H1 (cell line): Measurements from ENCODE around the gene CDKN2B. TPM values are rescaled to one million over a fixed set of nuclear protein-coding genes. Genes with fewer than 3 reads are reported as not detected.

ENCODE experiments used
- CTCF ChIA-PET: fragments of 300-600 bp; sonication (Branson Sonifier 250); formaldehyde crosslinking; loops from one replicate; lab custom pipeline; 2021; ENCODE audit not compliant: partially characterized antibody; lab: Charles Lee
- POLR2A ChIA-PET: fragments of 300-600 bp; sonication (Branson Sonifier 250); formaldehyde crosslinking; loops from one replicate; lab custom pipeline; 2021; ENCODE audit warnings: inconsistent platforms; ENCODE audit not compliant: partially characterized antibody; lab: Charles Lee
- DNase-seq, 2 experiments: peaks; one replicate each; pipeline versions ENCODE4 v3.0.0 to v3.0.0-alpha.2; 2010 to 2022; ENCODE audit warnings: low spot score in 2 of 2, low read depth in 1 of 2, mixed read lengths in 1 of 2
- FAIRE-seq: peaks from 2 replicates; lab custom pipeline; 2011; peaks lifted over from hg19 to GRCh38; lab: Jason Lieb, UNC
- H2AFZ ChIP-seq: 2 replicates; pipeline ENCODE4 v1.8.1; 2012; ENCODE audit warnings: low read length, inconsistent platforms
- H2AK5ac ChIP-seq: 2 replicates; pipeline ENCODE4 v1.6.1; 2013; ENCODE audit warnings: low read depth, low read length
- H2BK120ac ChIP-seq: replicated peaks from 2 replicates; pipeline ENCODE3; 2013; ENCODE audit warnings: low read depth, low read length, inconsistent platforms
- H2BK12ac ChIP-seq: 2 replicates; pipeline ENCODE4 v1.6.1; 2013; ENCODE audit warnings: low read depth, low read length
- H2BK15ac ChIP-seq: 2 replicates; pipeline ENCODE4 v1.6.1; 2013; ENCODE audit warnings: low read length
- H2BK20ac ChIP-seq: 2 replicates; pipeline ENCODE4 v1.6.1; 2013; ENCODE audit warnings: low read length
- H2BK5ac ChIP-seq: 2 replicates; pipeline ENCODE4 v1.6.1; 2013; ENCODE audit warnings: low read depth, low read length
- H3K14ac ChIP-seq: 2 replicates; pipeline ENCODE4 v1.6.1; 2013; ENCODE audit warnings: inconsistent platforms; ENCODE audit not compliant: insufficient read length
- H3K18ac ChIP-seq: 2 replicates; pipeline ENCODE4 v1.6.1; 2013; ENCODE audit warnings: low read length; ENCODE audit errors: extremely low read depth
- H3K23ac ChIP-seq: 2 replicates; pipeline ENCODE4 v1.6.1; 2013; ENCODE audit warnings: inconsistent platforms; ENCODE audit not compliant: insufficient read length
- H3K23me2 ChIP-seq: 2 replicates; pipeline ENCODE4 v1.6.1; 2013; ENCODE audit warnings: low read depth, low read length
- H3K27ac ChIP-seq: 2 replicates; pipeline ENCODE4 v1.6.1; 2011; ENCODE audit warnings: low read depth, low read length, inconsistent platforms
- H3K27me3 ChIP-seq, 4 experiments: replicated peaks in 1 of 4; 1 replicate in 1 of 4; 2 replicates in 3 of 4; pipeline versions ENCODE4 v1.6.1 to v1.8.1; 2011 to 2013; ENCODE audit warnings: low read length in 3 of 4, mild to moderate bottlenecking in 3 of 4, inconsistent platforms in 2 of 4, mixed read lengths in 2 of 4, moderate library complexity in 1 of 4; ENCODE audit not compliant: control insufficient read depth in 3 of 4, insufficient read depth in 3 of 4; ENCODE audit errors: extremely low read depth in 1 of 4
- H3K36me3 ChIP-seq, 4 experiments: 2 replicates each; pipeline versions ENCODE4 v1.6.1 to v1.8.1; 2011 to 2013; ENCODE audit warnings: mild to moderate bottlenecking in 4 of 4, low read length in 3 of 4, moderate library complexity in 2 of 4, control low read depth in 1 of 4, inconsistent platforms in 1 of 4; ENCODE audit not compliant: insufficient read depth in 4 of 4, control insufficient read depth in 2 of 4
- H3K4ac ChIP-seq: replicated peaks from 2 replicates; pipeline ENCODE3; 2013; ENCODE audit warnings: low read length, low read depth, mixed read lengths, inconsistent platforms; ENCODE audit not compliant: insufficient read length
- H3K4me1 ChIP-seq, 4 experiments: replicated peaks in 1 of 4; 1 replicate in 1 of 4; 2 replicates in 3 of 4; pipeline versions ENCODE4 v1.6.1 to v1.8.1; 2011 to 2013; ENCODE audit warnings: low read length in 3 of 4, inconsistent platforms in 2 of 4, mixed read lengths in 1 of 4; ENCODE audit not compliant: insufficient read depth in 4 of 4, control insufficient read depth in 3 of 4
- H3K4me2 ChIP-seq, 2 experiments: 2 replicates each; pipeline versions ENCODE4 v1.6.1 to v1.8.1; 2011 to 2013; ENCODE audit warnings: low read depth in 2 of 2, low read length in 2 of 2, control low read depth in 1 of 2, inconsistent platforms in 1 of 2, mild to moderate bottlenecking in 1 of 2; ENCODE audit not compliant: insufficient read depth in 1 of 2
- H3K4me3 ChIP-seq, 4 experiments: fragments of 200-600, 300-600 bp in 1 of 4; sonication (generic), shearing (Covaris generic), sonication (Bioruptor Twin) in 1 of 4; 2 replicates each; pipeline versions ENCODE4 v1.5.1 to v1.8.1; 2011 to 2016; ENCODE audit warnings: low read length in 4 of 4, low read depth in 3 of 4, control low read depth in 2 of 4, inconsistent platforms in 2 of 4, mild to moderate bottlenecking in 2 of 4, mixed read lengths in 1 of 4, moderate library complexity in 1 of 4; ENCODE audit not compliant: insufficient read depth in 2 of 4; ENCODE audit errors: extremely low read depth in 1 of 4
- H3K56ac ChIP-seq: replicated peaks from 2 replicates; pipeline ENCODE3; 2013; ENCODE audit warnings: low read depth, mild to moderate bottlenecking, mixed read lengths, low read length, inconsistent platforms; ENCODE audit not compliant: insufficient read length
- H3K79me1 ChIP-seq: 2 replicates; pipeline ENCODE4 v1.6.1; 2013; ENCODE audit warnings: low read depth, low read length, control low read depth
- H3K79me2 ChIP-seq, 2 experiments: 2 replicates each; pipeline versions ENCODE4 v1.6.1 to v1.8.1; 2012 to 2013; ENCODE audit warnings: low read length in 2 of 2, mild to moderate bottlenecking in 2 of 2, inconsistent platforms in 1 of 2; ENCODE audit not compliant: insufficient read depth in 2 of 2, control insufficient read depth in 1 of 2
- H3K9ac ChIP-seq, 4 experiments: replicated peaks in 1 of 4; 1 replicate in 1 of 4; 2 replicates in 3 of 4; pipeline versions ENCODE4 v1.6.1 to v1.8.1; 2011 to 2013; ENCODE audit warnings: low read depth in 3 of 4, low read length in 3 of 4, control low read depth in 2 of 4, mild to moderate bottlenecking in 2 of 4, moderate library complexity in 2 of 4, inconsistent platforms in 1 of 4; ENCODE audit errors: extremely low read depth in 1 of 4
- H3K9me3 ChIP-seq, 2 experiments: 2 replicates each; pipeline versions ENCODE4 v1.6.1 to v1.8.1; 2012 to 2013; ENCODE audit warnings: mild to moderate bottlenecking in 2 of 2, moderate library complexity in 2 of 2, control low read depth in 1 of 2, inconsistent platforms in 1 of 2, low read depth in 1 of 2, low read length in 1 of 2, mixed read lengths in 1 of 2; ENCODE audit not compliant: insufficient read depth in 2 of 2
- H4K20me1 ChIP-seq, 2 experiments: replicated peaks in 1 of 2; 2 replicates each; pipeline versions ENCODE3 to v1.8.1; 2011 to 2013; ENCODE audit warnings: inconsistent platforms in 2 of 2, low read length in 2 of 2, mild to moderate bottlenecking in 1 of 2; ENCODE audit not compliant: insufficient read depth in 2 of 2, control insufficient read depth in 1 of 2
- H4K5ac ChIP-seq: 2 replicates; pipeline ENCODE4 v1.6.1; 2013; ENCODE audit warnings: low read length, low read depth, mixed read lengths, inconsistent platforms; ENCODE audit not compliant: insufficient read length
- H4K8ac ChIP-seq: 2 replicates; pipeline ENCODE4 v1.8.0; 2013; ENCODE audit warnings: mild to moderate bottlenecking, moderate library complexity, low read length, inconsistent platforms; ENCODE audit not compliant: insufficient read depth; ENCODE audit errors: extremely low read depth
- H4K91ac ChIP-seq: replicated peaks from 2 replicates; pipeline ENCODE3; 2013; ENCODE audit warnings: low read length, mixed read lengths, inconsistent platforms; ENCODE audit not compliant: insufficient read length
- BACH1 ChIP-seq: IDR thresholded peaks from 2 replicates; pipeline ENCODE4 v1.6.1; 2012; ENCODE audit warnings: low read length, improper control_type of control experiment
- RBBP5 ChIP-seq: IDR thresholded peaks from 2 replicates; pipeline ENCODE4 v1.7.1; 2012; ENCODE audit warnings: low read depth, mild to moderate bottlenecking, inconsistent platforms, low read length, moderate library complexity, borderline replicate concordance
- RNF2 ChIP-seq: fragments of 200-900, 300-1000 bp; sonication (generic); IDR thresholded peaks from 2 replicates; pipeline ENCODE4 v1.7.1; 2016; ENCODE audit warnings: borderline replicate concordance, low read depth, mild to moderate bottlenecking, antibody characterized with exemption, low read length; ENCODE audit not compliant: poor library complexity, severe bottlenecking; ENCODE audit errors: missing control alignments
- SIN3A ChIP-seq, 2 experiments: IDR thresholded peaks in 1 of 2; conservative IDR thresholded peaks in 1 of 2; 2 replicates each; pipeline ENCODE4 v1.6.1; 2011 to 2012; ENCODE audit warnings: low read length in 2 of 2, improper control_type of control experiment in 1 of 2, low read depth in 1 of 2, mild to moderate bottlenecking in 1 of 2
- TBP ChIP-seq: IDR thresholded peaks from 2 replicates; pipeline ENCODE4 v1.6.1; 2011; ENCODE audit warnings: low read depth, low read length, improper control_type of control experiment
- WGBS, 2 experiments: shearing (Covaris generic) in 1 of 2; methylation state at CpG; one replicate each; pipeline versions ENCODE4 v1.1.6 to v1.1.7; 2013 to 2015; ENCODE audit warnings: low lambda C conversion rate in 2 of 2, mixed read lengths in 2 of 2, inconsistent platforms in 1 of 2, low coverage in 1 of 2, missing lambda C conversion rate in 1 of 2; ENCODE audit not compliant: insufficient replicate concordance in 2 of 2, insufficient coverage in 1 of 2, insufficient read length in 1 of 2; ENCODE audit errors: extremely low coverage in 1 of 2, missing lambda C conversion rate in 1 of 2; 5-methylcytosine and 5-hydroxymethylcytosine counted together
- polyA plus RNA-seq, 7 experiments: library from polyadenylated mRNA; depleted of rRNA in 3 of 7; stranded (reverse) in 5 of 7; unstranded in 2 of 7; fragments of >200 nt in 5 of 7; fragments of 200-250 nt in 2 of 7; gene quantifications; 1 replicate in 5 of 7; 2 replicates in 1 of 7; 4 replicates in 1 of 7; pipeline versions ENCODE4 v1.2.1 to v1.2.3, GENCODE V29; 2011 to 2013; ENCODE audit warnings: missing spikeins in 2 of 7, mixed read lengths in 2 of 7
- total RNA-seq: library from RNA; stranded (reverse); fragmentation: NEBNext Ultra II Directional; extraction: Animal tissue kit (Norgen Biotek cat#: 25700); gene quantifications from 2 replicates; pipeline ENCODE4 v1.2.1, GENCODE V29; 2021
- TF ChIP-seq, protein P1 (sequence below), 3 experiments: IDR thresholded peaks; 1 replicate in 2 of 3; 2 replicates in 1 of 3; pipeline versions ENCODE4 v1.5.1 to v1.6.1; 2011; ENCODE audit warnings: low read length in 3 of 3, mild to moderate bottlenecking in 3 of 3, inconsistent platforms in 2 of 3, low read depth in 1 of 3, moderate library complexity in 1 of 3; ENCODE audit not compliant: insufficient read depth in 1 of 3; ENCODE audit errors: control extremely low read depth in 1 of 3
- TF ChIP-seq, protein P2 (sequence below): IDR thresholded peaks from 2 replicates; pipeline ENCODE4 v1.6.1; 2011; ENCODE audit warnings: low read depth, mild to moderate bottlenecking, low read length; ENCODE audit not compliant: insufficient read depth

The CDKN2B gene
- total and polyA plus RNA-seq, 2 of the 8 experiments (the other 6 are each of a cell fraction or from before 2014, with no cell fraction given): 0.20 to 0.88 TPM

DNA sequence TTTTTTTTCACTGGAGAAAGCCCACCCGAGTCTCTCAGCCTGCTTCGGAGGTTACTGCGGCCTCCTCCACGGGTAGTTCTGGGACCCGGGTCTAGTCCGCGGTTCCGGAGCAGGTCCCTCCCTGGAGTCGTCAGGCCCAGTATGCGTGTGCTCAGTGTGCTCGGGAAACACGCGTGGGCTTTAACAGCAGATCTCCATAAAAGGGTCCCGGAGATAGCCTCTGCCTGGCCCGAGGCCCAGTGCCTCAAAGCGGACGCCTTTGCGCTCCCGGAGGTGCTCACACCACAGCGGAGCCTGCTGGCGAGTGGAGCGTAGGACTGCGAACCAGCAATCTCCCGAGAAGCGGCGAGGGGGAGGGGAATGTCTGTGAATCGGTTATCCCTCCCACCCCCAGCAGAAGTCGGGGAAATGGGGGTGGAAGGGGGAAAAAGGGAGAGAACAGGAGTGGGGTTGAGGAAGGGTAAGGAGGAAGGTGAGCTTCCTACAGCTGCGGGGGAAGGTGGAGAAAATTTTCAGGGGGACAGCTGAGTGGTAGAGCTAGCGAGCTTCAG is 43.6 kb downstream of the CDKN2B start:
- ChIA-PET POLR2A (interaction anchor here (0.8 kb wide), 1 partner anchor 11 kb away, joined by 4 read pairs; no protein-coding TSS in a partner anchor), CTCF (interaction anchor here (0.7 to 1.0 kb wide), 5 partner anchors 11 to 152 kb away, joined by 3 to 5 read pairs (median 4); no protein-coding TSS in a partner anchor)
- peak overlapping the region; percentile 61 to 64 for H3K4me2 ChIP-seq
- H3K14ac ChIP-seq: no peak overlapping the region
- H3K23ac ChIP-seq: no peak overlapping the region
- no peak overlapping the region for H3K9ac ChIP-seq
- H4K8ac ChIP-seq: peak overlapping the region; percentile 43; the same call in 1 of the 2 replicates
- WGBS, 2 experiments: 4% methylated on average over 29 of the region's 30 CpGs; no CpG with 5 or more reads in 1 of the 2 experiments
- H2BK15ac ChIP-seq: no peak overlapping the region
- no peaks in the 10 kb centered on the region for H3K79me2 ChIP-seq
- no peak overlapping the region for H2AK5ac ChIP-seq
- H3K4ac ChIP-seq: no peak overlapping the region
- H2BK120ac ChIP-seq: no peak overlapping the region
- H3K23me2 ChIP-seq: no peaks in the 10 kb centered on the region; the same call in 1 of the 2 replicates
- no peak overlapping the region for H4K5ac ChIP-seq
- peaks cover 60 to 79% (median 68%) of the 10 kb centered on the region in 4 experiments for H3K27me3 ChIP-seq
- peak overlapping the region in 3 of 4 experiments; percentile 28 to 54 (median 38); a peak in 7 of 8 replicates for H3K4me3 ChIP-seq
- DNase-seq: peak in 1 of 2 experiments; percentile 79
- FAIRE-seq: no peak
- H2BK5ac ChIP-seq: no peak overlapping the region
- peaks cover 11 to 30% of the 10 kb centered on the region in 2 experiments for H4K20me1 ChIP-seq
- no peak overlapping the region for H2BK12ac ChIP-seq
- peaks cover 0 to 8% (median 0%) of the 10 kb centered on the region in 4 experiments; a peak in 2 of 8 replicates for H3K36me3 ChIP-seq
- H2BK20ac ChIP-seq: no peak overlapping the region
- H3K9me3 ChIP-seq: 0 out of 4 replicates have a peak, but pooled peaks cover 0 to 3% of the 10 kb centered on the region in 2 experiments
- H3K4me1 ChIP-seq: peaks cover 7 to 16% (median 10%) of the 10 kb centered on the region in 4 experiments
- no peak overlapping the region for H3K27ac ChIP-seq
- H2AFZ ChIP-seq: no peak overlapping the region
- H4K91ac ChIP-seq: no peak overlapping the region
- 0 out of 2 replicates have a peak overlapping the region, but pooled peaks have one; percentile 42 for H3K18ac ChIP-seq
- no peak overlapping the region for H3K56ac ChIP-seq
- H3K79me1 ChIP-seq: no peaks in the 10 kb centered on the region
- TF ChIP-seq RNF2 (peak; percentile 23), RBBP5 (0 out of 2 replicates have a peak, but pooled peaks have one; percentile 41), TBP (0 out of 2 replicates have a peak, but pooled peaks have one; percentile 9), SIN3A (conservative IDR thresholded peaks at IDR 0.05 in 1 of 2, IDR thresholded peaks at IDR 0.05 in 1 of 2; ENCODE audit: low read depth in 1 of 2, low read length in 2 of 2) (0 out of 4 replicates have a peak, but pooled peaks of 1 of the 2 experiments have one; percentile 19), BACH1 (peak; percentile 26; the same call in 1 of the 2 replicates)
- TF ChIP-seq, protein P1, sequence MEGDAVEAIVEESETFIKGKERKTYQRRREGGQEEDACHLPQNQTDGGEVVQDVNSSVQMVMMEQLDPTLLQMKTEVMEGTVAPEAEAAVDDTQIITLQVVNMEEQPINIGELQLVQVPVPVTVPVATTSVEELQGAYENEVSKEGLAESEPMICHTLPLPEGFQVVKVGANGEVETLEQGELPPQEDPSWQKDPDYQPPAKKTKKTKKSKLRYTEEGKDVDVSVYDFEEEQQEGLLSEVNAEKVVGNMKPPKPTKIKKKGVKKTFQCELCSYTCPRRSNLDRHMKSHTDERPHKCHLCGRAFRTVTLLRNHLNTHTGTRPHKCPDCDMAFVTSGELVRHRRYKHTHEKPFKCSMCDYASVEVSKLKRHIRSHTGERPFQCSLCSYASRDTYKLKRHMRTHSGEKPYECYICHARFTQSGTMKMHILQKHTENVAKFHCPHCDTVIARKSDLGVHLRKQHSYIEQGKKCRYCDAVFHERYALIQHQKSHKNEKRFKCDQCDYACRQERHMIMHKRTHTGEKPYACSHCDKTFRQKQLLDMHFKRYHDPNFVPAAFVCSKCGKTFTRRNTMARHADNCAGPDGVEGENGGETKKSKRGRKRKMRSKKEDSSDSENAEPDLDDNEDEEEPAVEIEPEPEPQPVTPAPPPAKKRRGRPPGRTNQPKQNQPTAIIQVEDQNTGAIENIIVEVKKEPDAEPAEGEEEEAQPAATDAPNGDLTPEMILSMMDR (IDR thresholded peaks at IDR 0.05; ENCODE audit: control extremely low read depth in 1 of 3, insufficient read depth in 1 of 3, low read depth in 1 of 3, low read length in 3 of 3): peak; percentile 49 to 71 (median 68)
- TF ChIP-seq, protein P2, sequence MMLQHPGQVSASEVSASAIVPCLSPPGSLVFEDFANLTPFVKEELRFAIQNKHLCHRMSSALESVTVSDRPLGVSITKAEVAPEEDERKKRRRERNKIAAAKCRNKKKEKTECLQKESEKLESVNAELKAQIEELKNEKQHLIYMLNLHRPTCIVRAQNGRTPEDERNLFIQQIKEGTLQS: no peak
